NOMO-1 treated with DMSO at 0.1 percent for 48 hours (cell line): ENCODE results near the gene ACTL10.
"Not testable (repeated sequence)": the region's sequence is repeated elsewhere in the genome, so short reads cannot be mapped to it uniquely, and the experiment has no call there.

Experiments used
- DNase-seq: peaks from one replicate; lab custom pipeline; 2025; ENCODE audit not compliant: unreplicated experiment; lab: John Stamatoyannopoulos, UW

The ACTL10 gene

GRCh38 chr20:33666293-33667244 lies at the start of gene ACTL10:
TSS of gene ACTL10 (plus strand) at chr20:33666943. CDS start at chr20:33667498, 555 bp downstream.
- peak; percentile 99 for DNase-seq

- no peak for DNase-seq
These were observed 44.9 kb upstream of the ACTL10 start for GRCh38 chr20:33621717-33622400.

- no peak for DNase-seq
These were observed 43.9 kb upstream of the ACTL10 start for GRCh38 chr20:33622705-33623365.

GRCh38 chr20:33624399-33624798 lies 42.3 kb upstream of the ACTL10 start:
- DNase-seq = no peak

- DNase-seq = no peak
These were observed 40.6 kb upstream of the ACTL10 start for GRCh38 chr20:33626190-33626589.

- DNase-seq = no peak
These were observed 39.0 kb upstream of the ACTL10 start for GRCh38 chr20:33627577-33628216.

- DNase-seq = no peak
These were observed 37.2 kb upstream of the ACTL10 start for GRCh38 chr20:33629533-33629932.

GRCh38 chr20:33629979-33630378 lies 36.8 kb upstream of the ACTL10 start:
- DNase-seq = no peak

- no peak for DNase-seq
These were observed 36.2 kb upstream of the ACTL10 start for GRCh38 chr20:33630507-33630906.

GRCh38 chr20:33631910-33632309 lies 34.8 kb upstream of the ACTL10 start:
- DNase-seq = not testable (repeated sequence)

- DNase-seq = no peak
These were observed 31.4 kb upstream of the ACTL10 start for GRCh38 chr20:33635341-33635740.

- DNase-seq = no peak
These were observed 30.0 kb upstream of the ACTL10 start for GRCh38 chr20:33636776-33637175.

GRCh38 chr20:33640287-33640686 lies 26.5 kb upstream of the ACTL10 start:
- DNase-seq = peak; percentile 9

GRCh38 chr20:33644313-33645071 lies 22.3 kb upstream of the ACTL10 start:
- no peak for DNase-seq

- no peak for DNase-seq
These were observed 21.7 kb upstream of the ACTL10 start for GRCh38 chr20:33645072-33645358.

- no peak for DNase-seq
These were observed 21.3 kb upstream of the ACTL10 start for GRCh38 chr20:33645396-33645795.

- no peak for DNase-seq
These were observed 20.6 kb upstream of the ACTL10 start for GRCh38 chr20:33646191-33646590.

- DNase-seq = not testable (repeated sequence)
These were observed 19.7 kb upstream of the ACTL10 start for GRCh38 chr20:33646959-33647602.

GRCh38 chr20:33647603-33648395 lies 18.9 kb upstream of the ACTL10 start:
- DNase-seq = no peak
